Embryonic facial prominence (tissue), 1 donor: ENCODE results near the gene SIRPA.

Source experiments
- DNase-seq: peaks from one replicate; pipeline ENCODE4 v3.0.0-alpha.2; 2016; ENCODE audit errors: extremely low spot score

SIRPA gene

GRCh38 chr20:1932971-1933370 lies 37.8 kb downstream of the SIRPA start:
- DNase-seq: no peak

- no peak for DNase-seq
These were observed 38.3 kb downstream of the SIRPA start for GRCh38 chr20:1933465-1933870.

GRCh38 chr20:1934156-1934555 lies 38.9 kb downstream of the SIRPA start:
- no peak for DNase-seq

- no peak for DNase-seq
These were observed 39.7 kb downstream of the SIRPA start for GRCh38 chr20:1934721-1935573.

- no peak for DNase-seq
These were observed 40.6 kb downstream of the SIRPA start for GRCh38 chr20:1935696-1936366.

- DNase-seq: no peak
These were observed 42.2 kb downstream of the SIRPA start for GRCh38 chr20:1937316-1937976.

- no peak for DNase-seq
These were observed 43.5 kb downstream of the SIRPA start for GRCh38 chr20:1938464-1939269.

GRCh38 chr20:1939270-1939595 lies 44.0 kb downstream of the SIRPA start:
- DNase-seq: no peak

GRCh38 chr20:1940581-1940980 lies 45.4 kb downstream of the SIRPA start:
- DNase-seq: no peak

- DNase-seq: no peak
These were observed 46.0 kb downstream of the SIRPA start for GRCh38 chr20:1941226-1941625.

- no peak for DNase-seq
These were observed 46.9 kb downstream of the SIRPA start for GRCh38 chr20:1942061-1942460.

GRCh38 chr20:1942486-1943274 lies 47.5 kb downstream of the SIRPA start:
- no peak for DNase-seq

- no peak for DNase-seq
These were observed 48.2 kb downstream of the SIRPA start for GRCh38 chr20:1943275-1944002.

- no peak for DNase-seq
These were observed 49.3 kb downstream of the SIRPA start for GRCh38 chr20:1944345-1945091.

GRCh38 chr20:1945134-1945618 lies 50.0 kb downstream of the SIRPA start:
- DNase-seq: no peak

GRCh38 chr20:1945660-1946059 lies 50.5 kb downstream of the SIRPA start:
- DNase-seq: no peak

GRCh38 chr20:1946442-1946761 lies 51.2 kb downstream of the SIRPA start:
- DNase-seq: no peak

GRCh38 chr20:1946762-1947534 lies 51.7 kb downstream of the SIRPA start:
- DNase-seq: no peak

GRCh38 chr20:1947535-1947846 lies 52.3 kb downstream of the SIRPA start:
- DNase-seq: no peak
